Measurements from ENCODE around the gene CADM1.

DNA sequence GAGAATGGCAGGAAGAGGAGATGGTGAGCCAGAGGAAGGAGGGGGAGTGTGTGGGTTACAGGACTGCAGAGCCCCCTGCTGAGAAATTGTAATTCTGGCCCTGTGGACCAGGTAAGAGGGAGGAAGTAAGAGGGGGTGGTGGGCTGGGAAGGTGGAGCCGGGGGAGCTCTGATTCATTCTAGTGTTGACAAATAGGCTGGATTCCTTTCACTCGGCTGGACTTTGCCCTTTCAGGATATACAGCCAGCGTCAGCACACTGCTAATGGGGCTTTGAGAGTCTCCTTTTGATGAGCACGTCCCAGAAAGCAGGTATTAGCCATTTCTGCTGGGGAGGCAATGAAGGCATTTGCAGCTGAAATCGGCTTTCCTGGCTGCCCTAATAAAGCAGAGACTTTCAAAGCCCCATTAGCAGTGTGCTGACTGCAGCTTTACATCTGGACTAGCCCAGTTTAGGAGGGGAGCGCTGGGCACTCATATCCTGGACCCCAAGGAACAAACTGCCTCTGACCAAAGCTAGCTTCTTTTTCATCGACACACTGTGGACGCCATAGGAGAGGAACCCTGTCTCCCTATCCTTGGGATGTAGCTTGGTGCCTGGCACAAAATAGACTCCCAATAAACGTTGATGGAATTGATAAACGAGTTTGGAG lies 44.8 kb upstream of the CADM1 start:
- TF ChIP-seq, protein P1, sequence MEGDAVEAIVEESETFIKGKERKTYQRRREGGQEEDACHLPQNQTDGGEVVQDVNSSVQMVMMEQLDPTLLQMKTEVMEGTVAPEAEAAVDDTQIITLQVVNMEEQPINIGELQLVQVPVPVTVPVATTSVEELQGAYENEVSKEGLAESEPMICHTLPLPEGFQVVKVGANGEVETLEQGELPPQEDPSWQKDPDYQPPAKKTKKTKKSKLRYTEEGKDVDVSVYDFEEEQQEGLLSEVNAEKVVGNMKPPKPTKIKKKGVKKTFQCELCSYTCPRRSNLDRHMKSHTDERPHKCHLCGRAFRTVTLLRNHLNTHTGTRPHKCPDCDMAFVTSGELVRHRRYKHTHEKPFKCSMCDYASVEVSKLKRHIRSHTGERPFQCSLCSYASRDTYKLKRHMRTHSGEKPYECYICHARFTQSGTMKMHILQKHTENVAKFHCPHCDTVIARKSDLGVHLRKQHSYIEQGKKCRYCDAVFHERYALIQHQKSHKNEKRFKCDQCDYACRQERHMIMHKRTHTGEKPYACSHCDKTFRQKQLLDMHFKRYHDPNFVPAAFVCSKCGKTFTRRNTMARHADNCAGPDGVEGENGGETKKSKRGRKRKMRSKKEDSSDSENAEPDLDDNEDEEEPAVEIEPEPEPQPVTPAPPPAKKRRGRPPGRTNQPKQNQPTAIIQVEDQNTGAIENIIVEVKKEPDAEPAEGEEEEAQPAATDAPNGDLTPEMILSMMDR (IDR thresholded peaks at IDR 0.05; ENCODE audit: borderline replicate concordance, extremely low read depth, low read length, poor library complexity, severe bottlenecking) = no peak
- no peak for TF ChIP-seq EZH2 (IDR thresholded peaks at IDR 0.05; ENCODE audit: borderline replicate concordance, low read depth, low read length, severe bottlenecking)

Measured in DND-41 (cell line).